Motor neuron (in vitro differentiated cells): ENCODE results near the gene AKAP1. TPM values are rescaled to one million over a fixed set of nuclear protein-coding genes. Genes with fewer than 3 reads are reported as not detected.
A peak's percentile ranks its signal among the peaks of the same experiment; 100 is the strongest.

ENCODE experiments used
- ATAC-seq, 8 experiments: fragments of 200-7000 bp; cut with Tn5 transposase; replicated peaks in 6 of 8; 2 replicates each; pipeline ENCODE4 v1.8.0; 2021; ENCODE audit warnings: mild to moderate bottlenecking in 8 of 8, moderate library complexity in 8 of 8
- H3K27ac ChIP-seq, 2 donors: fragments of 250-450 bp; sonication (Bioruptor Pico); 2 replicates each; pipeline ENCODE4 v1.9.0; 2021; ENCODE audit warnings: antibody characterized with exemption in 2 of 2, mild to moderate bottlenecking in 2 of 2, moderate library complexity in 1 of 2
- H3K4me1 ChIP-seq, 2 donors: fragments of 250-450 bp; sonication (Bioruptor Pico); replicated peaks in 1 of 2; 2 replicates each; pipeline ENCODE4 v1.6.1; 2021; ENCODE audit warnings: antibody characterized with exemption in 2 of 2, mild to moderate bottlenecking in 2 of 2, moderate library complexity in 1 of 2
- H3K4me3 ChIP-seq, 5 donors: fragments of 250-450 bp; sonication (Bioruptor Pico); 2 replicates each; pipeline ENCODE4 v1.9.0; 2021; ENCODE audit warnings: antibody characterized with exemption in 5 of 5, mild to moderate bottlenecking in 5 of 5, moderate library complexity in 4 of 5
- WGBS, 10 experiments: fragments of 450-650 bp; shearing (Covaris generic); methylation state at CpG; one replicate each; pipeline ENCODE4 v1.0.0; 2022; 5-methylcytosine and 5-hydroxymethylcytosine counted together
- in situ Hi-C, 9 experiments: fragments of 400-800 bp; cut with MboI; loops; one replicate each; pipeline ENCODE4 v1.15.0; 2021; ENCODE audit warnings: low sequenced_read_pairs in 9 of 9, low pct_unique_long_range_greater_than_20kb in 2 of 9; ENCODE audit not compliant: unreplicated experiment in 9 of 9
- total RNA-seq, 8 experiments: library from RNA; unstranded; fragments of 300-600 nt; gene quantifications; 2 replicates each; pipeline versions ENCODE4 v1.2.3 to v1.2.4, GENCODE V29; 2022

AKAP1 gene
- total RNA-seq, 8 experiments from 2014 or later, result 16.1 to 45.8 (median 28.9) TPM

- no peak overlapping the region for H3K4me3 ChIP-seq
- H3K27ac ChIP-seq, result no peak overlapping the region
- no peaks in the 10 kb centered on the region for H3K4me1 ChIP-seq
- no peak for ATAC-seq
- WGBS, 10 experiments, result 28 to 100% (median 96%) methylated on average over 1 to 4 of the region's 6 CpGs; no CpG with 5 or more reads in 2 of the 10 experiments
- in situ Hi-C loops, result loop anchor here in 6 of 9 experiments (10.0 to 25.0 kb wide), 5 partner anchors 611 to 711 kb away; partner anchors contain the start of gene CCDC182 (in 3 of the 6)
Observed at GRCh38 chr17:57125866-57126265, 40.8 kb downstream of the AKAP1 start.

- Histone ChIP-seq H3K4me3 (no peak overlapping the region), H3K27ac (no peak overlapping the region), H3K4me1 (peaks cover 17 to 22% of the 10 kb centered on the region in 2 donors)
- 13 to 83% (median 42%) methylated on average over 1 to 8 of the region's 16 CpGs for WGBS, 10 experiments
- peak; percentile 79 to 98 (median 86) for ATAC-seq
- in situ Hi-C loops, result loop anchor here in 4 of 9 experiments (25.0 kb wide), 3 partner anchors 606 to 706 kb away; partner anchors contain the start of gene CCDC182 (in 2 of the 4)
Observed at GRCh38 chr17:57130708-57131461, 45.8 kb downstream of the AKAP1 start.

GRCh38 chr17:57132663-57133062 is 47.6 kb downstream of the AKAP1 start:
- peaks cover 25 to 29% of the 10 kb centered on the region in 2 donors for H3K4me1 ChIP-seq
- ATAC-seq, result peak in 1 of 8 experiments; percentile 10
- no CpG with 5 or more reads among the region's 2 CpGs for WGBS, 10 experiments
- H3K27ac ChIP-seq, result peak overlapping the region in 1 of 2 donors; percentile 45
- in situ Hi-C loops, result loop anchor here in 4 of 9 experiments (25.0 kb wide), 3 partner anchors 605 to 705 kb away; partner anchors contain the start of gene CCDC182 (in 2 of the 4)
- no peak overlapping the region for H3K4me3 ChIP-seq

GRCh38 chr17:57133486-57133885 is 48.4 kb downstream of the AKAP1 start:
- in situ Hi-C loops, result loop anchor here in 4 of 9 experiments (25.0 kb wide), 3 partner anchors 604 to 704 kb away; partner anchors contain the start of gene CCDC182 (in 2 of the 4)
- WGBS, 10 experiments, result 19 to 80% (median 49%) methylated on average over 2 to 6 of the region's 7 CpGs
- Histone ChIP-seq H3K4me1 (peaks cover 25 to 29% of the 10 kb centered on the region in 2 donors), H3K27ac (no peak overlapping the region), H3K4me3 (no peak overlapping the region)
- ATAC-seq, result peak in 6 of 8 experiments; percentile 49 to 72 (median 64)

GRCh38 chr17:57135026-57135788 is 50.2 kb downstream of the AKAP1 start:
- in situ Hi-C loops, result loop anchor here in 4 of 9 experiments (25.0 kb wide), 3 partner anchors 602 to 702 kb away; partner anchors contain the start of gene CCDC182 (in 2 of the 4)
- H3K27ac ChIP-seq, result peak overlapping the region; percentile 2 to 58
- no peak overlapping the region for H3K4me3 ChIP-seq
- ATAC-seq, result peak in 2 of 8 experiments; percentile 24 to 36
- 80 to 100% (median 92%) methylated on average over 1 to 11 of the region's 13 CpGs; no CpG with 5 or more reads in 3 of the 10 experiments for WGBS, 10 experiments
- H3K4me1 ChIP-seq, result peaks cover 25 to 29% of the 10 kb centered on the region in 2 donors

GRCh38 chr17:57135789-57136291 is 50.8 kb downstream of the AKAP1 start:
- H3K4me3 ChIP-seq, result no peak overlapping the region
- peaks cover 25 to 29% of the 10 kb centered on the region in 2 donors for H3K4me1 ChIP-seq
- 0 to 79% (median 45%) methylated on average over 1 to 11 of the region's 21 CpGs; no CpG with 5 or more reads in 3 of the 10 experiments for whole genome bisulfite sequencing, 10 experiments
- ATAC-seq, result peak in 5 of 8 experiments; percentile 55 to 69 (median 62)
- in situ Hi-C loops, result loop anchor here in 4 of 9 experiments (25.0 kb wide), 3 partner anchors 601 to 701 kb away; partner anchors contain the start of gene CCDC182 (in 2 of the 4)
- H3K27ac ChIP-seq, result peak overlapping the region; percentile 2 to 58

GRCh38 chr17:57136355-57136754 is 51.3 kb downstream of the AKAP1 start:
- WGBS, 10 experiments, result 33 to 89% (median 40%) methylated on average over 1 to 6 of the region's 13 CpGs; no CpG with 5 or more reads in 7 of the 10 experiments
- peaks cover 25 to 29% of the 10 kb centered on the region in 2 donors for H3K4me1 ChIP-seq
- H3K4me3 ChIP-seq, result no peak overlapping the region
- in situ Hi-C loops, result loop anchor here in 4 of 9 experiments (25.0 kb wide), 3 partner anchors 601 to 701 kb away; partner anchors contain the start of gene CCDC182 (in 2 of the 4)
- ATAC-seq, result no peak
- peak overlapping the region in 1 of 2 donors; percentile 58 for H3K27ac ChIP-seq

GRCh38 chr17:57138030-57138911 is 53.2 kb downstream of the AKAP1 start:
- in situ Hi-C loops, result loop anchor here in 4 of 9 experiments (25.0 kb wide), 3 partner anchors 599 to 699 kb away; partner anchors contain the start of gene CCDC182 (in 2 of the 4)
- Histone ChIP-seq H3K4me1 (peaks cover 19 to 27% of the 10 kb centered on the region in 2 donors), H3K4me3 (no peak overlapping the region), H3K27ac (no peak overlapping the region)
- 73 to 100% (median 93%) methylated on average over 1 to 12 of the region's 17 CpGs; no CpG with 5 or more reads in 1 of the 10 experiments for WGBS, 10 experiments
- no peak for ATAC-seq

- no peak overlapping the region for H3K27ac ChIP-seq
- ATAC-seq, result peak in 3 of 8 experiments; percentile 49 to 91 (median 82)
- in situ Hi-C loops, result loop anchor here in 4 of 9 experiments (25.0 kb wide), 3 partner anchors 598 to 698 kb away; partner anchors contain the start of gene CCDC182 (in 2 of the 4)
- H3K4me3 ChIP-seq, result no peak overlapping the region
- peaks cover 23% of the 10 kb centered on the region in 2 donors for H3K4me1 ChIP-seq
- WGBS, 10 experiments, result 33 to 100% (median 81%) methylated on average over 1 to 5 of the region's 6 CpGs; no CpG with 5 or more reads in 2 of the 10 experiments
Observed at GRCh38 chr17:57138956-57139576, 54.0 kb downstream of the AKAP1 start.

- H3K27ac ChIP-seq, result no peak overlapping the region
- H3K4me3 ChIP-seq, result no peak overlapping the region
- WGBS, 10 experiments, result 31 to 95% (median 90%) methylated on average over 3 to 8 of the region's 8 CpGs; no CpG with 5 or more reads in 1 of the 10 experiments
- H3K4me1 ChIP-seq, result peaks cover 18 to 28% of the 10 kb centered on the region in 2 donors
- in situ Hi-C loops, result loop anchor here in 4 of 9 experiments (25.0 kb wide), 3 partner anchors 597 to 697 kb away; partner anchors contain the start of gene CCDC182 (in 2 of the 4)
- ATAC-seq, result no peak
Observed at GRCh38 chr17:57140316-57140715, 55.3 kb downstream of the AKAP1 start.

- no peak overlapping the region for H3K4me3 ChIP-seq
- no peak overlapping the region for H3K27ac ChIP-seq
- 17 to 60% (median 44%) methylated on average over 1 to 4 of the region's 4 CpGs; no CpG with 5 or more reads in 2 of the 10 experiments for WGBS, 10 experiments
- peak in 2 of 8 experiments; percentile 63 to 80 for ATAC-seq
- H3K4me1 ChIP-seq, result peaks cover 8 to 15% of the 10 kb centered on the region in 2 donors
- in situ Hi-C loops, result loop anchor here in 4 of 9 experiments (25.0 kb wide), 3 partner anchors 594 to 694 kb away; partner anchors contain the start of gene CCDC182 (in 2 of the 4)
Observed at GRCh38 chr17:57142925-57143324, 57.9 kb downstream of the AKAP1 start.
